ENCODE data around the gene TPRG1L. TPM values are rescaled to one million over a fixed set of nuclear protein-coding genes. Genes with fewer than 3 reads are reported as not detected.

Gene TPRG1L
- total RNA-seq, 3 donors from 2014 or later (not counting 1 experiment from before 2014, with no cell fraction given), result 36.2 to 46.7 (median 37.9) TPM

- no peaks in the 10 kb centered on the region for H3K27me3 ChIP-seq (ENCODE audit: control insufficient read depth, insufficient read depth, low read length)
- intact Hi-C loops (cut with micrococcal nuclease), result loop anchor here (1.0 kb wide), 1 partner anchor 31 kb away; no protein-coding TSS in a partner anchor
- Mint-ChIP-seq H3K36me3 (no peaks in the 10 kb centered on the region), H3K27ac (peak overlapping the region in 1 of 2 donors; percentile 69), H3K9me3 (no peaks in the 10 kb centered on the region), H3K4me1 (peaks cover 0 to 14% of the 10 kb centered on the region in 2 donors), H3K4me3 (no peak overlapping the region), H3K27me3 (ENCODE audit: low read depth in 2 of 2) (no peaks in the 10 kb centered on the region)
- TF ChIP-seq CTCF (IDR thresholded peaks at IDR 0.05), result no peak
- peak in 1 of 3 donors; percentile 44 for ATAC-seq
- no peaks in the 10 kb centered on the region for H3K9me3 ChIP-seq (ENCODE audit: control insufficient read depth, insufficient read depth, low read length)
- H3K27ac ChIP-seq (ENCODE audit: low read length), result no peak overlapping the region
- no peaks in the 10 kb centered on the region for H3K4me1 ChIP-seq (ENCODE audit: control insufficient read depth, insufficient read depth, low read length)
- H3K4me3 ChIP-seq (ENCODE audit: low read length), result no peak overlapping the region
- DNase-seq, result no peak
- H3K36me3 ChIP-seq (ENCODE audit: control insufficient read depth, insufficient read depth, low read length), result no peaks in the 10 kb centered on the region
- 88% methylated on average over 5 of the region's 5 CpGs for WGBS (ENCODE audit: insufficient coverage)
Observed at GRCh38 chr1:3588395-3588794, 36.4 kb upstream of the TPRG1L start.

- DNase-seq (no peak), ATAC-seq (no peak)
- WGBS (ENCODE audit: insufficient coverage), result 89% methylated on average over 27 of the region's 27 CpGs
- Histone ChIP-seq H3K27ac (ENCODE audit: low read length) (no peak overlapping the region), H3K27me3 (ENCODE audit: control insufficient read depth, insufficient read depth, low read length) (no peaks in the 10 kb centered on the region), H3K4me3 (ENCODE audit: low read length) (no peak overlapping the region), H3K4me1 (ENCODE audit: control insufficient read depth, insufficient read depth, low read length) (no peaks in the 10 kb centered on the region), H3K9me3 (ENCODE audit: control insufficient read depth, insufficient read depth, low read length) (no peaks in the 10 kb centered on the region), H3K36me3 (ENCODE audit: control insufficient read depth, insufficient read depth, low read length) (no peaks in the 10 kb centered on the region)
- TF ChIP-seq CTCF (IDR thresholded peaks at IDR 0.05), result no peak
- no peaks in the 10 kb centered on the region for H3K36me3 Mint-ChIP-seq
- intact Hi-C loops (cut with micrococcal nuclease), result no loop called here
- no peak overlapping the region for H3K4me3 Mint-ChIP-seq
- H3K9me3 Mint-ChIP-seq, result no peaks in the 10 kb centered on the region
- no peak overlapping the region for H3K27ac Mint-ChIP-seq
- H3K27me3 Mint-ChIP-seq (ENCODE audit: low read depth in 2 of 2), result no peaks in the 10 kb centered on the region
- peaks cover 0 to 19% of the 10 kb centered on the region in 2 donors for H3K4me1 Mint-ChIP-seq
Observed at GRCh38 chr1:3590139-3590763, 34.6 kb upstream of the TPRG1L start.

- TF ChIP-seq CTCF (IDR thresholded peaks at IDR 0.05), result no peak
- Mint-ChIP-seq H3K27me3 (ENCODE audit: low read depth in 2 of 2) (no peaks in the 10 kb centered on the region), H3K9me3 (no peaks in the 10 kb centered on the region), H3K4me3 (no peak overlapping the region), H3K27ac (no peak overlapping the region), H3K36me3 (no peaks in the 10 kb centered on the region), H3K4me1 (peaks cover 0 to 25% of the 10 kb centered on the region in 2 donors)
- intact Hi-C loops (cut with micrococcal nuclease), result no loop called here
- no peaks in the 10 kb centered on the region for H3K36me3 ChIP-seq (ENCODE audit: control insufficient read depth, insufficient read depth, low read length)
- H3K4me1 ChIP-seq (ENCODE audit: control insufficient read depth, insufficient read depth, low read length), result no peaks in the 10 kb centered on the region
- H3K9me3 ChIP-seq (ENCODE audit: control insufficient read depth, insufficient read depth, low read length), result no peaks in the 10 kb centered on the region
- no peak for DNase-seq
- no peak overlapping the region for H3K27ac ChIP-seq (ENCODE audit: low read length)
- H3K4me3 ChIP-seq (ENCODE audit: low read length), result no peak overlapping the region
- H3K27me3 ChIP-seq (ENCODE audit: control insufficient read depth, insufficient read depth, low read length), result no peaks in the 10 kb centered on the region
- WGBS (ENCODE audit: insufficient coverage), result 94% methylated on average over 31 of the region's 33 CpGs
- ATAC-seq, result no peak
Observed at GRCh38 chr1:3590951-3591865, 33.6 kb upstream of the TPRG1L start.

Measured in natural killer cell (primary cell).